CD14-positive monocyte (primary cell): ENCODE measurements around the gene PLEKHM2. TPM values are rescaled to one million over a fixed set of nuclear protein-coding genes. Genes with fewer than 3 reads are reported as not detected.

Experiments used
- DNase-seq, 3 donors: peaks; one replicate each; pipeline ENCODE4 v3.0.0-alpha.2; 2011 to 2022
- H2AFZ ChIP-seq: 2 replicates; pipeline ENCODE4 v1.6.0; 2012; ENCODE audit warnings: mild to moderate bottlenecking, low read depth, low read length, inconsistent platforms; ENCODE audit not compliant: insufficient read depth, poor library complexity, severe bottlenecking
- H3K27ac ChIP-seq, 2 donors: 1 replicate in 1 of 2; 2 replicates in 1 of 2; pipeline ENCODE4 v1.5.1; 2012 to 2013; ENCODE audit warnings: low read length in 2 of 2, control low read depth in 1 of 2, inconsistent platforms in 1 of 2, low read depth in 1 of 2, mild to moderate bottlenecking in 1 of 2
- H3K27me3 ChIP-seq, 2 donors: one replicate each; pipeline versions ENCODE4 v1.6.0 to v1.6.1; 2011 to 2013; ENCODE audit warnings: low read length in 2 of 2; ENCODE audit not compliant: control insufficient read depth in 2 of 2, insufficient read depth in 2 of 2
- H3K36me3 ChIP-seq, 2 donors: replicated peaks in 1 of 2; 1 replicate in 1 of 2; 2 replicates in 1 of 2; pipeline versions ENCODE4 v1.5.1 to v1.6.1; 2012 to 2013; ENCODE audit warnings: low read length in 2 of 2, control low read depth in 1 of 2, inconsistent platforms in 1 of 2, mild to moderate bottlenecking in 1 of 2; ENCODE audit not compliant: insufficient read depth in 2 of 2, control insufficient read depth in 1 of 2
- H3K4me1 ChIP-seq, 2 donors: 1 replicate in 1 of 2; 2 replicates in 1 of 2; pipeline versions ENCODE4 v1.5.1 to v1.6.1; 2012 to 2013; ENCODE audit warnings: low read length in 2 of 2, control low read depth in 1 of 2, inconsistent platforms in 1 of 2, mild to moderate bottlenecking in 1 of 2, moderate library complexity in 1 of 2; ENCODE audit not compliant: insufficient read depth in 2 of 2, control insufficient read depth in 1 of 2
- H3K4me2 ChIP-seq: replicated peaks from 2 replicates; pipeline ENCODE3; 2012; ENCODE audit warnings: low read length, moderate library complexity, mild to moderate bottlenecking; ENCODE audit not compliant: poor library complexity, severe bottlenecking; ENCODE audit errors: extremely low read depth
- H3K4me3 ChIP-seq, 3 experiments: fragments of 200-600 bp in 1 of 3; sonication (generic) in 1 of 3; replicated peaks in 1 of 3; 1 replicate in 2 of 3; 2 replicates in 1 of 3; pipeline ENCODE4 v1.5.1; 2011 to 2013; ENCODE audit warnings: low read length in 3 of 3, mild to moderate bottlenecking in 3 of 3, control low read depth in 2 of 3, low read depth in 2 of 3, inconsistent platforms in 1 of 3, moderate library complexity in 1 of 3
- H3K79me2 ChIP-seq: 2 replicates; pipeline ENCODE4 v1.6.0; 2012; ENCODE audit warnings: mild to moderate bottlenecking, control low read depth, inconsistent platforms, low read length, moderate library complexity; ENCODE audit not compliant: insufficient read depth
- H3K9ac ChIP-seq: 2 replicates; pipeline ENCODE4 v1.6.0; 2017; ENCODE audit warnings: low read length, mild to moderate bottlenecking; ENCODE audit not compliant: insufficient read depth, poor library complexity, severe bottlenecking
- H3K9me3 ChIP-seq, 2 donors: replicated peaks in 1 of 2; 1 replicate in 1 of 2; 2 replicates in 1 of 2; pipeline versions ENCODE4 v1.5.1 to v1.6.1; 2012 to 2013; ENCODE audit warnings: low read length in 2 of 2, control low read depth in 1 of 2; ENCODE audit not compliant: control insufficient read depth in 1 of 2, insufficient read depth in 1 of 2
- H4K20me1 ChIP-seq: 2 replicates; pipeline ENCODE4 v1.6.0; 2012; ENCODE audit warnings: mild to moderate bottlenecking, low read length, control low read depth, moderate library complexity; ENCODE audit not compliant: insufficient read depth
- H3K27ac Mint-ChIP-seq, 7 donors: one replicate each; pipeline ENCODE4 v1.8.0; 2020; ENCODE audit warnings: mild to moderate bottlenecking in 7 of 7, mixed read lengths in 7 of 7, moderate library complexity in 6 of 7, inconsistent platforms in 2 of 7
- H3K27me3 Mint-ChIP-seq, 3 donors: one replicate each; pipeline ENCODE4 v1.8.0; 2021 to 2022; ENCODE audit warnings: low read depth in 3 of 3, mild to moderate bottlenecking in 3 of 3, mixed read lengths in 3 of 3, moderate library complexity in 3 of 3, inconsistent platforms in 1 of 3
- H3K36me3 Mint-ChIP-seq, 2 donors: one replicate each; pipeline ENCODE4 v1.8.0; 2020; ENCODE audit warnings: mixed read lengths in 2 of 2, inconsistent platforms in 1 of 2, mild to moderate bottlenecking in 1 of 2
- H3K4me1 Mint-ChIP-seq: one replicate; pipeline ENCODE4 v1.8.0; 2020; ENCODE audit warnings: mild to moderate bottlenecking, mixed read lengths
- H3K4me3 Mint-ChIP-seq, 2 donors: one replicate each; pipeline ENCODE4 v1.8.0; 2020; ENCODE audit warnings: mild to moderate bottlenecking in 2 of 2, mixed read lengths in 2 of 2, moderate library complexity in 1 of 2
- H3K9me3 Mint-ChIP-seq, 7 donors: one replicate each; pipeline ENCODE4 v1.8.0; 2020 to 2022; ENCODE audit warnings: mixed read lengths in 7 of 7, mild to moderate bottlenecking in 6 of 7, moderate library complexity in 6 of 7, inconsistent platforms in 2 of 7
- CTCF ChIP-seq: fragments of 200-600 bp; IDR thresholded peaks from one replicate; pipeline ENCODE4 v1.8.0; 2022; ENCODE audit warnings: antibody characterized with exemption, mild to moderate bottlenecking
- WGBS: methylation state at CpG from one replicate; pipeline ENCODE4 v1.1.5; 2013; ENCODE audit warnings: missing lambda C conversion rate; ENCODE audit not compliant: insufficient coverage; 5-methylcytosine and 5-hydroxymethylcytosine counted together
- intact Hi-C, 2 donors: fragments of 100-400 bp; cut with micrococcal nuclease; formaldehyde crosslinking; loops; one replicate each; pipeline versions ENCODE4 v1.15.0 to v1.15.1; 2023
- polyA plus RNA-seq, 3 donors: library from polyadenylated mRNA; depleted of rRNA in 1 of 3; unstranded in 2 of 3; stranded (reverse) in 1 of 3; fragments of 300-500 nt in 2 of 3; fragments of >200 nt in 1 of 3; fragmentation: Illumina TruSeq in 2 of 3; gene quantifications; 1 replicate in 2 of 3; 2 replicates in 1 of 3; pipeline ENCODE4 v1.2.3, GENCODE V29; 2012 to 2021

Gene PLEKHM2
- polyA plus RNA-seq, 3 donors: 4.0 to 79.3 (median 5.8) TPM

GRCh38 chr1:15751717-15752116, 67.6 kb downstream of the PLEKHM2 start:
- Histone ChIP-seq H3K4me3 (no peak overlapping the region), H4K20me1 (no peaks in the 10 kb centered on the region), H3K27me3 (peaks cover 2 to 14% of the 10 kb centered on the region in 2 donors), H3K27ac (no peak overlapping the region), H2AFZ (no peak overlapping the region), H3K4me1 (no peaks in the 10 kb centered on the region), H3K79me2 (no peaks in the 10 kb centered on the region), H3K4me2 (no peak overlapping the region), H3K9ac (no peak overlapping the region), H3K36me3 (no peaks in the 10 kb centered on the region), H3K9me3 (no peaks in the 10 kb centered on the region)
- H3K36me3 Mint-ChIP-seq: no peaks in the 10 kb centered on the region
- no peak for TF ChIP-seq CTCF
- peaks cover 0 to 5% (median 2%) of the 10 kb centered on the region in 7 donors for H3K9me3 Mint-ChIP-seq
- no peak for DNase-seq
- no peak overlapping the region for H3K27ac Mint-ChIP-seq
- H3K27me3 Mint-ChIP-seq: peaks cover 23 to 24% (median 24%) of the 10 kb centered on the region in 3 donors
- no peak overlapping the region for H3K4me3 Mint-ChIP-seq
- WGBS: 96% methylated on average over 10 of the region's 10 CpGs
- H3K4me1 Mint-ChIP-seq: peaks cover 8% of the 10 kb centered on the region
- intact Hi-C loops: no loop called here

GRCh38 chr1:15753776-15754175, 69.7 kb downstream of the PLEKHM2 start:
- Histone ChIP-seq H3K27me3 (peaks cover 15 to 30% of the 10 kb centered on the region in 2 donors), H2AFZ (no peak overlapping the region), H3K79me2 (no peaks in the 10 kb centered on the region), H3K9ac (no peak overlapping the region), H3K4me3 (no peak overlapping the region), H4K20me1 (no peaks in the 10 kb centered on the region), H3K36me3 (no peaks in the 10 kb centered on the region), H3K4me2 (no peak overlapping the region), H3K9me3 (peaks cover 0 to 6% of the 10 kb centered on the region in 2 donors), H3K27ac (no peak overlapping the region), H3K4me1 (no peaks in the 10 kb centered on the region)
- H3K36me3 Mint-ChIP-seq: peaks cover 0 to 4% of the 10 kb centered on the region in 2 donors
- peaks cover 36 to 42% (median 39%) of the 10 kb centered on the region in 3 donors for H3K27me3 Mint-ChIP-seq
- peaks cover 0 to 7% (median 3%) of the 10 kb centered on the region in 7 donors for H3K9me3 Mint-ChIP-seq
- 100% methylated on average over 1 of the region's 10 CpGs for WGBS
- no peak overlapping the region for H3K27ac Mint-ChIP-seq
- no peak for DNase-seq
- TF ChIP-seq CTCF: no peak
- intact Hi-C loops: no loop called here
- no peak overlapping the region for H3K4me3 Mint-ChIP-seq
- H3K4me1 Mint-ChIP-seq: peaks cover 15% of the 10 kb centered on the region
